NCI-H2171 treated with DMSO at 0.1 percent for 48 hours (cell line): ENCODE measurements around the gene ZHX3.

ENCODE experiments used
- DNase-seq: peaks from one replicate; lab custom pipeline; 2025; lab: John Stamatoyannopoulos, UW

Gene ZHX3

DNA sequence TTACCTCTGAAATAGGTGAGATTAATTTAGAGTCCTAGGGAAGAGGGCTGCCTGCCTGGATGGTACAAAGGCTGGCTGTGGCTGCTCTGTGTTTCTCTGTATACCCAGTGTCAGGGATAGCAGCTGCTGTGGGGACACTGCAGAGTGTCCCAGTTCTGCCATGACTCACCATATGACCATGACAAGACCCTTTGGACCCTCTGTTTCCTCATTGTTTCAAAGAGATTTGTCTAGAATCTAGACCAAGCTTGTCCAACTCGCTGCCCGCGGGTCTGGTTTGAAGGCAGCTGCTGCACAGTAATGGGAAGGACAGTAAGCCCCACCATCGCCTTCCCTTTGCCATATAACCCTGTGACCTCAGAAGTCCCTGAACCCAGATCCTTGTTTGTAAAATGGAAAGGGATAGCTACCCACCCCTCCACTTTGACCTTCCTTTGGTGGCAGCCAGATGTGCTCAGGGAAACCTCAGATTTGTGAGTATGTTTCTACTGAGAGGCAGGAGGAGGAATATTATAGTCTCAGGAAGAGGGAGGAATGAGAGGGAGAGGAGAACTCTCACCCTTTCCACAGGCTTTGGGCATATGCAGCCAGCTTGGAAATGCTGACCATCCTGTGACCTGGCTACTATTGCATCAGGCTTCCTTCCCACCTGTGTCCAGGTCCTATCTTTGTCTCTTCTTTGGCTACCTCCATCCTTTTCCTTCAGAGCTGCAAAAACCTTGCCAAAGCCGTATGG lies 166.2 kb downstream of the ZHX3 start:
- DNase-seq = no peak

DNA sequence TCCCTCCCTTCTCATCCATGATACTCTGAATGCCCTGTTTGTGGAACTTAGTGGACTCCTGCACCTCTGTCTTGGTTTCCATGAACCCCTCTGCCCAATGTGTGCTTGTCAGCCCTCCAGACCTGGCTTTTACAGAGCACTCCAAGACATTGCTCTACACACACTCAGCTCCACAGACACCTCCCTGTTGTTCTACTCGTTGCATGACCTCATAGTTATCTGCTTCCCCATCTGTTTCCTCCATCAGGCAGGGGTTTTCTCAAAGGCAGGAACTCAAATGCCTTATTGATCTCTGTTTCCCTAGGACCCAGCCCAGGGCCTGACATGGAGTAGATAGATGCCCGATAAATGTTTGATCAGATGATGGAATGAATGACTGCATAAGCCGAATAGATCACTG lies 166.9 kb downstream of the ZHX3 start:
- peak; percentile 84 for DNase-seq

DNA sequence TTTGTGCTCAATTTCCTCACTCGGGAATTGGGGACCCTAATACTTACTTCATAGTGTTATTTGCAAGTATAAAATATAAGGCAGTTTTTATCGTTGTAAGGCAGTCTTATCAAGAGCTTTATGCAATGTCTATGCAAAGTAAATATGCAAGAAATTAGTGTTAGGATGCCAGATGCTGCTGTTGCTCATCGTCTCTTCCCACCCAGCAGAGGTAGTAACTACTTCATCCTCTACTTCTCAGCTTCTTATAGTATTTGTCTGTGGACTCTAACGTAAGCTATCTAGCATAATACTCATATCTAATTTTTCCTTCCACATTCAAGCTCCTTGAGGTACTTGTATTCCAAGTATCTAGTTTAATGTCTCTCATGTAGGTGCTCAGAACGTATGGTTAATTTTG lies 168.6 kb downstream of the ZHX3 start:
- no peak for DNase-seq

DNA sequence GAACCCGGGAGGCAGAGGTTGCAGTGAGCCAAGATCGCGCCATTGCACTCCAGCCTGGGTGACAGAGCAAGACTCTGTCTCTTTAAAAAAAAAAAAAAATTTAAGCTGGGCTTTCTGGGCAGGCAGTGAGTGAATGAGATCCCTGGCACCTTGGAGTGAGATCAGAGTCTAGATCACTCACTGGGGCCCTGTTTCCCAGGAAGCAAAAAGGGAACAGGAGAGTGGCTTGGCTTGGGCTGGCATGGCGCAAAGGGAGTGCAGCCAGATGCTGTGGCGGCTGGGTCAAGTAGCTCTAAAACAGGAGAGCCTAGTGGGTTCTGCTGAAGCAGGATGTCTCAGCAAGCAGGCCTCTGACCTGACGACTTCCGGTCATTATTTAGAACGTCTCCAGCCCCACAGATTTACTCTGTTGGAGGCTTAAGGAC lies 169.8 kb downstream of the ZHX3 start:
- no peak for DNase-seq

DNA sequence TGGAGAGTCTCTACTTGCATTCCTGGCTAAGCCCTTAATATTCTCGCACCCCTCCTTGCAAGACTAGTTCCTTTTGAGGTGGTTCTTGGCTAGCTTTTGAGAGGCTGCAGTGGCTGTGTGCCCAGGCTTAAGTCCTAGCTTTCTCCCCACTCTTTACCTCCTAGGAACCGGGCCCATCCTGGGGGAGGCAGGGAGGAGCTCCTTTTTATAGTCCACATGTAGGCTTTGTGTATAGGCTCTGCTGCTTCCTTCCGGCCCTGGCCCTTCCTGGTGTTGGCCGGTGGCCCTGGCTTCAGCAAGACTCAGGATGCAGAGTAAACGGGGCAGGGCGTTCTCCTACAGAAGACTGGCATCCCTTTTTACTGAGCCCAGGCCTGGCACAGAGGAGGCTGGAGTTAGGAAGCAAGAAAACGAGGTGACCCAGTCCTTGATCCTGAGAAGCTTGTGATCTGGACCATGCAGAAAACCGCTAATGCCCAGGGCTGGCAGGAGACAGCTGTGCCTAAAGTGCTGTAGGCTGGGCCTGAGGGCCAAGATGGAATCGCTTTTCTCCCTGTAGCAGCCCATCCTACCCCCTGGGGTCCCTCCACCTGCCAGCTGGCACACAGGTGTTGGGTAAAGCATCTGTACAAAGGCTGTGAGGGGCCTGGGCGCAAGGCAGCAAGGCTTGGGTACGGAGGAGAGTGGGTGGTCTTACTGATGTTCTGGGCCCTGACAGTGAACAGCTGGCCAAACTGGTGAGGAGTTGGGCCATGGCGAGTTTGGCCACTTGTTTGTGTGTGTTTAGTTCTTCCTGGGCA lies 171.5 kb downstream of the ZHX3 start:
- DNase-seq = peak; percentile 53

DNA sequence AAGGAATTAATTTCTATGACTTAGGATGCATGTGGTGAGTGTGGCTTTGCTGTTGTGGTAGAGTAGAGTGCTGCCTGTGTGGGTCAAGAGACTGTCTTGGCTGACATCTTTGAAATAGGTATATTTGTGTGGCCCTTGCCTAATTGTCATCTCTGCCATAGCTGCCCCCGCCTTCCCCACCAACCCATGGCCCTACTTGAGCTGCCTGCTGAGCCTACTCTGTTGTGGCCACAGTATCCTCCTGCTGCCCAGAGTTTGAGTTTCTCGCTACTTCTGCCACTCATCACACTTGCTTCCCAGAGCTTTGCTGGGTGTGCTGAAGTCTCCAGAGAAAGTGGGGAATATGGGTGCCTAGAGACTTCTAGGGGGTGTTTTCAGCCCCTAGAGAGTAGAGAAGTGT lies 172.2 kb downstream of the ZHX3 start:
- no peak for DNase-seq

DNA sequence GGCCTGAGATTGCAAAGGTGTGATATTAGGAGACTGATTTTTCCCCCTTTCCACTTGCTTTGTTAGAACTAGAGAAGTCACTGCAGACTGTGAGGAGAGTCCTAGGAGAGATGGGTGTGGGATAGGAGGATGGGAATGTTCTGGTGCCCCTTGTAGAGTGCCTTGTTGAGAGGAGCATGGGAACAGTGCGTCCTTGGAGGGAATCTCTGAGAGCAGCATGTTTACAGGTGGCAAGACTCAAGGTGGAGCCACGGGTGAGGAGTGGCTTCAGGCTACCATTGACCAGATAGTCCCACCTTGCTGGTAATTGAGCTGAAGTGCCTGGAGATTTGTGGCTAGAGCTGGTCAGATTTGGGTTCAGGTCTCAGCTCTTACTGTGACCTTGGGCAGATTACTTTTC lies 174.2 kb downstream of the ZHX3 start:
- no peak for DNase-seq

DNA sequence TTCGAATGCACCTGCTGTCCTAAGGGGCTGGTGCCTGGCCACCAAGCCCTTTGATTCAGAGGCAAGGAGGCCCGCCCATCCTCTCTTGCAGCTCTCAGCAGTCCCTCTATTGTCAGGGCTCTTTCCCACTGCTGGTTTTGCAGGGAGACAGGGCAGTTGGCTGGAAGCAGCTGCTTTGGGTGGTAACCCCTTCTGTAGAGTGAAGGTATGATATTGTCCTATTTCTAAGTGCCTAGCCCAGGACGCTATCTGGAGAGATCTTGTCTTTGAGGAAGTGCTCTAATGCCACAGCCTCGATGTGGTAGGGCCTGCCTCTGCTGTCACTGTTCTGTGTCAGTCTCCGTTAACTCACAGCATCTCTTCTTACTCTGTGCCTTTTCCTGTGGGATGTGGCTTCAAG lies 174.6 kb downstream of the ZHX3 start:
- no peak for DNase-seq

DNA sequence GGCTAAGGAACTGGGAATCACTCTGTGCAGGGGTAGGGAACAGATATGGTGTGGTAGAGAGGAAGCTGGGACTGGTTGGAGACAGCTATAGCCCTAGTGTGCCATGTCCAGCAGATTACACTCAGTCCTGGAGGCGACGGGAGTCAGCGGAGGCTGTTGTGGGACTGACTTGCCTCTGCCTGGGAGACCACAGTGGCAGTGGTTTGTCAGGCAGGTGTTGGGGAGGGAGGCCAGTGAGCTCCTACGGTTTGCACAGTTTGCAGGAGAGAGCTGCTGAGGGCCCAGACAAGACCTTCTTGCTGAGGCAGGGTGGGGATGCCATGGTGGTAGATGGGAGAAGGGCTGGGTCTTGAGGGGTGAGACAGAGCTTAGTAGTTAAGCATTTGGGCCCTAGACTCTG lies 175.3 kb downstream of the ZHX3 start:
- no peak for DNase-seq

DNA sequence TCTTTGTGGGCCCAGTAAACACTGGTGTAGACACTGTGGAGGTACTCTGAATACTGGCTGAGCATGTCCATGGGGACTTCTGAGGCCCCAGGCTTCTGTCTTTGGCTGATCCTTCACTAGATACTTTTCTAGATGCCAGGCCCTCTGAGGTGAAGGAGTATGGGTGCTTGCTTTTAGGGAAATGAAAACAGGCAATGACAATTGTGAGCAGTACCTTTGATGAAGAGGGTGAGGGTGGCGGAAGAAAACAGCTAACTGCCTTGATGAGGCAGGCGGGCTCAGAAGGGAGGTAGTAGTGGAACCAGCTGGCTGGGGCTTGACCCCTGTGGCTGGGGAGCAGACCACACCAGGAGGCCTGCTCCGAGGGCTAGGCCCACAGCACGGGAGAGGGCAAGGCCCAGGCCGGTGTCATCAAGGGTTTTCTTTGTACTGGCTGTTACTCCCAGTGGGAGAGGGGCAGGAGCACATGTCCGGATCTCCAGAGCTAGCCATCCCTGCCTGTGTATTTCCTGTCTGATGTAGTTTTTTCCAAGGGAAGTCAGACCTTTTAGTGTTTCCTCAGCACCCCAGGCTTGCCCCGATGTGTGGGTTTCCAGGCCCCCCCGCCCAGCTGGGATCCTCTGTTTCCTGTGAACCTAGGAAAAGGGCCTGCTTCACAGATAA lies 176.2 kb downstream of the ZHX3 start:
- no peak for DNase-seq

DNA sequence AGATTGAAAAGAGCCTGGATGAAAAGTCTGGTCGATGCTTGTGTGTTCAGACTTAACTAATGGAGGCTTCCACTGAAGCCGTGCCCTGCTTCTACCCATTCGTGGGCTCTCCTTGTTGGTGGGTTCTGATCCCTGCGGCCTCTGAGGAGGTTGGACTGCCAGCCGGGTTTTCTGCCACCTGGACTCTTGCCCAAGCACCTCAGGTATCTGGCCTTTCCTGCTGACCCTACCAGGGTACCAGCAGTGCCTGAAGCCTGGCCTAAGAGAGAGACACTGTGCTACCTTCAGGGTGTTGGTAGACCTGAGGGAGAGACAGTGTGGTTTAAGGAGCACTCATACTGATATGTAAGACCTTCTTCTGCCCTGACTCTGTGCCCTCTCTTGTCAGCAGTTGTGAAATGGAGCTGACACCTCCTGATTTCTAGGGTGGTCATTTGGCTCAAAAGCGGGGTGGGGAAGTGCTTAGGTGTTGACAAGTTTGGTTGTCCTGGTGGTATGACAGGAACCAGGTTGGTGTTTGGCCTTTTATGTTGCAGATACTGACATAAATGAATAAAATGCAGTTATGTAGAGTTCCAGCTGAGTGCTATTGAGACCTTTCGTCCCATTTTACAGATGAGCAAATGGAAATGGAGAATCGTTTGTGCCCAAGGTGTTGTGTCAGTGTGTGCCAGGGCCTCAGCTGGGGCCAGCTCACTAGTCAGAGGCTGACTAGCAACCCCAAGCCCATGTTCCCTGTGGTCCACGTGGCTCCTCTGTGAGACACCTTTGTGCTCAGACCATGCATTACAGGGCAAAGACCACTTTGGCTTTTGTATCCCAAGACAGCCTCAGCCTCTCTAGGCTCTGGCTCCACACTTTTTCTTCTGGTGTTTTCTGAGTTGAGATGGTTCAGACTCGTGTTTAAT lies 177.1 kb downstream of the ZHX3 start:
- DNase-seq = no peak

DNA sequence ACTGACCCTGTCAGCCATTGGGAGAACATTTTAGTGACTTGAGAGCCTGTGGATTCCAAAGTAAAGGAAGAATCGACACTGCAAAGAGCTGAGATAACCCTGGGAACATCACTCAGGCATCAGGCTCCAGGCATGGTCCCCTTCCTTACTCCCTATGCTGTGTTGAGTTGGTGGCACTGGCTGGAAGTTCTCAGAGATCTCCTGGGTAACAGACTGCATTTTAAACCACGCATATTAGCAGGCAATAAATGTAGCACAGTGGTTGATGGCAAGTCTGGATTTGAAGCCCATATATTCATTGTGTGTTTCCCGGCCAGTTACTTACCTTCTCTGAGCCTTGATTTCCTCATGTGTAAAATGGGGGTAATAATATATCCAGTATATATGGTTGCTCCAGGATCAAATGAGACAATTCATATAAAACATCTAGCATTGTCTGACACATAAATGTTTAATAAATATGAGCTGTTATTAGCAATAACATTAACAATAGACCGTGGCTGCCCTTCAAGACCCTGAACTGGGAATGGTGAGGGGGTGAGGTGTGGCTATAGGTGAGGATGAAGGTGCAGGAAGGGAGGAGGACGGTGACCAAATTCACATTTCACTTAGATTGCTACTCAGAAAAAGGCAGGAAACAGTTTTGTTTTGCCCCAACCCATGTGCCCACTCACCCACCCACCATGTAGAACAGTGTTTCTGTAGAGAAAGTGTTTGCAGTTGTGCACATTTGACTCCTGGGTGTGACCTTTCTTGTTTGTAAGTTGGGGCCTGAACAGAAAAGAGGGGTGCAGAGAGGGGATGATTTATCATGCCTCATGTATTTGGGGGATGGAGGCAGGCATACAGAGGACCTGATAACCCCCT lies 178.1 kb downstream of the ZHX3 start:
- no peak for DNase-seq

DNA sequence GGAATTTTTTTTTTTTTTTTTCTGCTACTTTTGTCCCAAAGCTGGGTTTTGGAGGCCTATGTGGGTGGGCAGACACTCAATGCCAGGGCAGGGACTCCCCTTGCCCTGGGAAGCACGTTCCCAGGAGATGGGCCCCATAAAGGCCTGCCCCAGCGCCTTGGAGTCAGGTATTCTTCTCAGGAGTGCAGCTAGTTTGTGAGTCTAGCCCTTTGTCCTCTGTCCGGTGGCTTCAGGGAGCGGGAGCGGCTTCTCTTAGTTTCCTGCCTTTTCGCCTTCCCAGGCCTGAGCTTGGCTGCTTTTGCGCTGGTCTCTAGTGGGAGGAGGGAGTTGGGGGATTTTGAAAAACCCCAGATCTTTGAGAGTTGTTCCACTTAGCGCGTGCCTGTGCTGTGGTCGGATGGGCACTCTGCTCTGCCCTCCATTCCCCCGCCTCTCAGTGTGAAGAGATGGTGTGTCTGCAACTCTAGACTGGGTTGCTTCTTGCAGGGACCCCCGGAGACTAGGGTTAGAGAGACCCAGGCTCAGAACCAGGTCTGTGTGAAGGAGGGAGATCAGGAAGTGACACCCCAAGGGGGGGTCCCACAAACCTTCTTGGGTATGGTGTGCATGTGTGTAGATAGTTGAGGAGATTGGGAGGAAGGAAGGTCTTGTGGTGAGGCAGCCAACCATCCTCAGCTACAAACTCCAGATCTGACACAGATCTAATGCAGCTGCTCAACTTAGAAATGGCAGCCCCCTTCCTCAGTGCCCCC lies 178.9 kb downstream of the ZHX3 start:
- no peak for DNase-seq

DNA sequence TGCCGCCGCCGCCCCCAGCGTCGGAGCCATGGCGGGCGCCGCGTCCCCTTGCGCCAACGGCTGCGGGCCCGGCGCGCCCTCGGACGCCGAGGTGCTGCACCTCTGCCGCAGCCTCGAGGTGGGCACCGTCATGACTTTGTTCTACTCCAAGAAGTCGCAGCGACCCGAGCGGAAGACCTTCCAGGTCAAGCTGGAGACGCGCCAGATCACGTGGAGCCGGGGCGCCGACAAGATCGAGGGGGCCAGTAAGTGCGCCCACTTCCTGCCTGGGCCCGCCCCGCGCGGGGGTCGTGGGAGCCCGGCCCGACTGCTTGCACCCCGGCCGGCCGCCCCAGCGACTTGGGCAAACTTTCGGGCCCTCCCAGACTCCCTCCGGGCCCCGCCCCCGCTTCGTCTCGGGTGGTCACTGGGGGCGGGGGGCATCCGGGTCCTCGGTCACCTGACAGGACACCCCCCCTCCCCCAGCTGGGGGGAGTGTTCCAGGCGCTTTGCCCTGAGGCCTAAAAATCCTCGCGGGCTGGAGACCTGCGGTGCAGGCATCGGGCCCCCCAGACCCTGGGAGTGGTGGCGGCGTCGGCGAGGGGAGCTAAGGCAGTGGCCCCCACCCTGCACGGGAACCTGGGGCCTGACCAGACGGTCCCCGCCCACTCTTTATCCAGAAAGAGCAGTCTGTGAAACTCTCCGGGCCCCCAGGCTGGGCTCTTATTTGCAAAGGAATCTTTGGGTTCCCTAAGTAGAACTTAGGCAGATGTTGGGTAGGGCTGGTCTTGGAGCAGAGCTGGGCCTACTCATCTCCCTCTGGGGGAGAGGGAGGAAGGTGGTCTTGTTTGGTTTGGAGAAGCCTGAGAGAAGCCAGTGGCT lies 179.7 kb downstream of the ZHX3 start:
- DNase-seq = peak; percentile 73

DNA sequence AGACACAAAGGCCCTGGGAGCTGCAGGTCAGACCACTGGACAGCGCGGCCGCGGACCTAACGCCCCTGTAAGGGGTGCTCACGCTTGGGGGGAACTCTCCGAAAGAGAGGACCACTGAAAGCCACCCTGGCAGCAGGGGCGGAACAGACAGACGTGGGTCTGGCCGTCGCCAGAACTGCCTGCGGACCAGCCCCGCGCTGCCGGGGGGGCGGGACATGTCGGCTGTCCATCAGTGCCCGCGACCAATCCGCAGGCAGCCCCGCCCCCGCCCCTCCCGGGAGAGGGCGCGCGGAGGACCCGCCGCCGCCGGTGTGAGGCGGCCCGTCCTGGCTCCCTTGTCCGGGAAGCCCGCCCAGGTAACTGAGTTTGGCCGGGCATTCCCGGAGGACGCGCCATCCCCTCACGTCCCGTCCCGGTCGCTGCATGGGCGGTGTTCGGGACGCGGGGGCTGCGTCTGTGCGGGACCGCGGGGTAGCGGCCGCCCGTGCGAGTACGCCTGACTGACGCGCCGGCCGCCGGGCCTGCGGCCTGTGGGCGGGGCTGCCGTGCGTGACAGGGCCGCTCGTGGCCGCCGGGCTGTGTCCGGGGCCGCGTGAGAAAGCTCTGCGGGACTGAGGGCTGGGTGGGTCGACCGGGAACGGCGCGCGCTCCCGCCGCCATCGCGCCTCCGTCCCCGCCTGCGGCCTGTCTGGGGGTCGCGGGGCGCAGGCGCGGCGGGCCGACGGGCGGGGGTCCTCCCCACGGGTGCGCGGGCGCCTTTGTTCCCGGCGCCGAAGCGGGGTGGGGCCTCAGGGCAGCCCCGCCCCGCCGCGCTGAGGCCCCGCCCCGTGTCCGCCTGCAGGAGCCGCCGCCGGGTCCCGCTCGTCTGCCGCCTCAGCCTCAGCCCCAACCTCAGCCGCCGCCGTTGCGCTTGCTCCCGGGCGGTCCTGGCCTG lies 180.6 kb downstream of the ZHX3 start, which contains the start of gene PLCG1:
Gene PLCG1, plus strand, starts transcription at position 864 of the 934 bp plus-strand sequence. CDS start 99 bp downstream, outside the sequence.
- peak; percentile 86 for DNase-seq

DNA sequence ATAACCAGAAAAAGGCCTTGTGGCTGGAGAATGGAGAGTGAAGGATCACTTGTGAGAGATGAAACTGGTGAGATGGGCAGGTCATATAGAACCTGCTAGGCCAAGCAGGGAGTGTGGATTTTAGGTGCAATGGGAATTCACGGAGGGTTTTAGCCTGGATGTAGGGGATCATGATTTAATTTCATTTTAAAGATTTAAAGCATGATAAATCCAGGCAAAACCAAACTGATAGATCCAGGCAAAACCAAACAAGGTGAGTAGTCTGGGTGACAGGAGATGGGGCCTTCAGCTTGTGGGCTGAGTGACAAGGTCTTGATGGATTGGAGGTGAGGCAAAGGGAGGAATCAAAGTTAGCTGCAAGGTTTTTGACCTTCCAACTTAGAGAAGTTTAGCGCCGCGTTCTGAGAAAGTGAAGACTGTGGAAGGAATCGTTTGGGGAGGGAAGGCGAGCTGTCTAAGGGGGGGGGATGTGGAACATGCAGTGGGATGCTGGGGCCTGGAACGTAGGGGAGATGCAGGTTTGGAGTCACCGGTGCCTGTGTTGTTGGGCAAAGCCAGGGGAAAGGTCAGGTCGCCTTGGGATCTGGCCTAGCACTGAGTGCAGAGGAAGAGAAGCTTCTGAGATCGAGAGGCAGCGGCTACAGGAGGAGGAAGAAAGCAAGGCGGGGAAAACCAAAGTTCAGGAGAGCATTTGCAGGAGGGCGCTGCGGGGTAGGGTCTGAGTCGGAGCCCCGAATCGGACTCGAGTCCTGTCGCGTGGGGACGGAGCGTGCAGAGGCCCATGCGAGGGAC lies 181.4 kb downstream of the ZHX3 start:
- peak; percentile 60 for DNase-seq
